ENCODE measurements around the gene OVCH1. TPM values are rescaled to one million over a fixed set of nuclear protein-coding genes. Genes with fewer than 3 reads are reported as not detected.

OVCH1 gene
- total RNA-seq, 1 experiment from 2014 or later = not detected

DNA sequence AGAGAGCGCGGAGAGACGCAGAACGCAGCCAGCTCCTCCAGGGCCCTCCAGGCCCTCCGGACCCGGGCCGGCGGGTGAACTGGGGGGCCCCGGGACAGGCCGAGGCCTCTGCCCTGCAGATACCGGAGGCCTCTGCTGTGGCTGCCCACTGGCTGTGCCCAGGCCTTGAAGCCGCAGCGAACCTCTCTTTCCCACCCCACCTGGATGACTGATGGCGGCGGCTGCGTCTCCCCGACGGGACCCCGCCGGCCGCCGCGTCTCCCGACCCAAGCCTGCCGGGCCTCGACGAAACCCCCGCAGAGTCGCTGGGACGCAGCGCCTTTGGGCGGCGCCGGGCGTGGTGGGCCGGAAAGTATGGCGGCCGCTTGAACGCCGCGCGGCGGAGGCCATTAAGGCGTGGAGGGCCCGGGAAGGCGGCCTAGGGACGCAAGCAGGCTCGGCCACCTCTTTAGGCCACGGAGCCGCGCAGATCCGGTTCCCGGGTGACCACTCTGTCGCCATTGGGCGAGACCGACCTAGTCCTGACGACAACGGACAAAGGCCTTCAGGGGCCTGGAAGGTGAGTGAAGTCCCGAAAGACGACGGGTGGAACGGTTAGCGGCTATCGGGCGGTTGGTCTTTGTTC, 108.1 kb downstream of the OVCH1 start:
- no peak for ATAC-seq
- RAD21 ChIA-PET (ENCODE audit: low non-redundant PET in 1 of 2, low total read pairs in 2 of 2, uncharacterized antibody in 2 of 2, unreplicated experiment in 2 of 2) = no interaction called here
- no TSS peak for BruUV-seq (replicated peaks)

More for the DNA sequence above, 108.1 kb downstream of the OVCH1 start:
- H3K36me3 ChIP-seq (ENCODE audit: control insufficient read depth in 1 of 2, insufficient read depth in 2 of 2, low read length in 2 of 2) = no peaks in the 10 kb centered on the region
- H3K4me3 ChIP-seq (replicated peaks in 1 of 2; ENCODE audit: low read depth in 1 of 2, low read length in 2 of 2) = no peak overlapping the region
- H3K9ac ChIP-seq (ENCODE audit: low read length) = no peak overlapping the region
- H3K4me2 ChIP-seq (ENCODE audit: low read length) = no peak overlapping the region
- H2AFZ ChIP-seq (ENCODE audit: low read depth, low read length, poor library complexity, severe bottlenecking) = no peak overlapping the region
- no peaks in the 10 kb centered on the region for H4K20me1 ChIP-seq (ENCODE audit: insufficient read depth)
- no peaks in the 10 kb centered on the region for H3K27me3 ChIP-seq (ENCODE audit: insufficient read depth, low read length)
- H3K79me2 ChIP-seq (ENCODE audit: insufficient read depth, low read length) = no peaks in the 10 kb centered on the region
- ChIA-PET CTCF (no interaction called here), POLR2A (no interaction called here)
- H3K9me2 ChIP-seq (ENCODE audit: insufficient read depth) = no peaks in the 10 kb centered on the region
- no peaks in the 10 kb centered on the region for H3K4me1 ChIP-seq (ENCODE audit: control insufficient read depth in 1 of 2, insufficient read depth in 2 of 2, low read length in 2 of 2)
- intact Hi-C loops (cut with micrococcal nuclease) = no loop called here
- H3K27ac ChIP-seq (ENCODE audit: low read depth, low read length) = no peak overlapping the region
- no peak for DNase-seq (ENCODE audit: low read depth, low spot score)
- TF ChIP-seq RAD21 (IDR thresholded peaks at IDR 0.05; ENCODE audit: low read depth) (no peak), EZH2phosphoT487 (IDR thresholded peaks at IDR 0.05; ENCODE audit: borderline replicate concordance) (no peak), YY1 (IDR thresholded peaks at IDR 0.05; ENCODE audit: extremely low read depth, insufficient replicate concordance, low read depth, low read length) (no peak), FOSL1 (IDR thresholded peaks at IDR 0.05; ENCODE audit: low read depth) (no peak), SIN3A (IDR thresholded peaks at IDR 0.05; ENCODE audit: low read depth) (no peak), REST (IDR thresholded peaks at IDR 0.05; ENCODE audit: low read depth) (no peak), CTCF (IDR thresholded peaks at IDR 0.05 in 2 of 3, conservative IDR thresholded peaks at IDR 0.05 in 1 of 3; ENCODE audit: borderline replicate concordance in 1 of 3, insufficient read depth in 1 of 3, low read depth in 2 of 3, low read length in 2 of 3) (no peak), POLR2A (IDR thresholded peaks at IDR 0.05; ENCODE audit: borderline replicate concordance, extremely low read depth, insufficient read depth, insufficient read length) (no peak), TCF7L2 (IDR thresholded peaks at IDR 0.05; ENCODE audit: borderline replicate concordance, extremely low read depth, insufficient read depth, insufficient read length) (no peak), EGR1 (IDR thresholded peaks at IDR 0.05; ENCODE audit: low read depth) (no peak), ZNF274 (IDR thresholded peaks at IDR 0.05; ENCODE audit: low read depth, low read length) (no peak), CBX3 (IDR thresholded peaks at IDR 0.05; ENCODE audit: low read depth) (no peak), SP1 (IDR thresholded peaks at IDR 0.05; ENCODE audit: low read depth) (no peak), EZH2 (IDR thresholded peaks at IDR 0.05) (no peak), POLR2AphosphoS5 (IDR thresholded peaks at IDR 0.05; ENCODE audit: low read depth, low read length) (no peak)
- TF ChIP-seq, protein P1, sequence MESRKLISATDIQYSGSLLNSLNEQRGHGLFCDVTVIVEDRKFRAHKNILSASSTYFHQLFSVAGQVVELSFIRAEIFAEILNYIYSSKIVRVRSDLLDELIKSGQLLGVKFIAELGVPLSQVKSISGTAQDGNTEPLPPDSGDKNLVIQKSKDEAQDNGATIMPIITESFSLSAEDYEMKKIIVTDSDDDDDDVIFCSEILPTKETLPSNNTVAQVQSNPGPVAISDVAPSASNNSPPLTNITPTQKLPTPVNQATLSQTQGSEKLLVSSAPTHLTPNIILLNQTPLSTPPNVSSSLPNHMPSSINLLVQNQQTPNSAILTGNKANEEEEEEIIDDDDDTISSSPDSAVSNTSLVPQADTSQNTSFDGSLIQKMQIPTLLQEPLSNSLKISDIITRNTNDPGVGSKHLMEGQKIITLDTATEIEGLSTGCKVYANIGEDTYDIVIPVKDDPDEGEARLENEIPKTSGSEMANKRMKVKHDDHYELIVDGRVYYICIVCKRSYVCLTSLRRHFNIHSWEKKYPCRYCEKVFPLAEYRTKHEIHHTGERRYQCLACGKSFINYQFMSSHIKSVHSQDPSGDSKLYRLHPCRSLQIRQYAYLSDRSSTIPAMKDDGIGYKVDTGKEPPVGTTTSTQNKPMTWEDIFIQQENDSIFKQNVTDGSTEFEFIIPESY (IDR thresholded peaks at IDR 0.05; ENCODE audit: extremely low read depth, insufficient replicate concordance, low read length) = no peak
- TF ChIP-seq, protein P2, sequence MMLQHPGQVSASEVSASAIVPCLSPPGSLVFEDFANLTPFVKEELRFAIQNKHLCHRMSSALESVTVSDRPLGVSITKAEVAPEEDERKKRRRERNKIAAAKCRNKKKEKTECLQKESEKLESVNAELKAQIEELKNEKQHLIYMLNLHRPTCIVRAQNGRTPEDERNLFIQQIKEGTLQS (IDR thresholded peaks at IDR 0.05) = no peak
- H3K9me3 ChIP-seq (ENCODE audit: control insufficient read depth in 1 of 2, insufficient read depth in 1 of 2, low read depth in 1 of 2, low read length in 2 of 2) = no peaks in the 10 kb centered on the region

Data from HCT116 (cell line).